Caco-2 (cell line): Measurements from ENCODE around the gene ADAM12. TPM values are rescaled to one million over a fixed set of nuclear protein-coding genes. Genes with fewer than 3 reads are reported as not detected.

Source experiments
- BruUV-seq: library from RNA; stranded (reverse); fragments of 400-500 nt; replicated peaks from 2 replicates; lab custom pipeline; 2021; lab: Mats Ljungman, UMichigan
- CTCF ChIA-PET: fragments of 300-600 bp; sonication (Branson Sonifier 250); formaldehyde crosslinking; loops from one replicate; lab custom pipeline; 2022; ENCODE audit warnings: antibody characterized with exemption; lab: Charles Lee
- POLR2A ChIA-PET: fragments of 300-600 bp; sonication (Branson Sonifier 250); formaldehyde crosslinking; loops from one replicate; lab custom pipeline; 2022; ENCODE audit warnings: antibody characterized with exemption; lab: Charles Lee
- DNase-seq, 2 experiments: peaks; one replicate each; pipeline versions ENCODE4 v3.0.0 to v3.0.0-alpha.2; 2020 to 2022
- H3K27me3 ChIP-seq: replicated peaks from 2 replicates; pipeline ENCODE4 v1.6.0; 2011; ENCODE audit warnings: low read length; ENCODE audit not compliant: control insufficient read depth, insufficient read depth
- H3K36me3 ChIP-seq: 2 replicates; pipeline ENCODE4 v1.5.1; 2011; ENCODE audit warnings: low read length; ENCODE audit not compliant: control insufficient read depth, insufficient read depth
- H3K4me1 ChIP-seq: fragments of 250-450 bp; sonication (Bioruptor Pico); 2 replicates; pipeline ENCODE4 v1.5.1; 2020; ENCODE audit warnings: mild to moderate bottlenecking
- H3K4me3 ChIP-seq: 2 replicates; pipeline ENCODE4 v1.5.1; 2011; ENCODE audit warnings: low read depth, mild to moderate bottlenecking, control low read depth, low read length
- H3K9me3 ChIP-seq: fragments of 250-450 bp; sonication (Bioruptor Pico); 2 replicates; pipeline ENCODE4 v1.5.1; 2020; ENCODE audit warnings: mild to moderate bottlenecking, moderate library complexity
- H3K27ac Mint-ChIP-seq: one replicate; pipeline ENCODE4 v1.8.0; 2022; ENCODE audit warnings: mixed read lengths; ENCODE audit not compliant: unreplicated experiment
- H3K27me3 Mint-ChIP-seq: one replicate; pipeline ENCODE4 v1.8.0; 2022; ENCODE audit warnings: mixed read lengths; ENCODE audit not compliant: insufficient read depth, unreplicated experiment
- H3K36me3 Mint-ChIP-seq: one replicate; pipeline ENCODE4 v1.8.0; 2022; ENCODE audit warnings: mild to moderate bottlenecking, mixed read lengths; ENCODE audit not compliant: insufficient read depth, unreplicated experiment
- H3K4me1 Mint-ChIP-seq: one replicate; pipeline ENCODE4 v1.8.0; 2022; ENCODE audit warnings: low read depth, mixed read lengths; ENCODE audit not compliant: unreplicated experiment
- H3K4me3 Mint-ChIP-seq: one replicate; pipeline ENCODE4 v1.8.0; 2022; ENCODE audit warnings: mild to moderate bottlenecking, moderate library complexity, mixed read lengths; ENCODE audit not compliant: unreplicated experiment
- H3K9me3 Mint-ChIP-seq: one replicate; pipeline ENCODE4 v1.8.0; 2022; ENCODE audit warnings: mixed read lengths; ENCODE audit not compliant: unreplicated experiment
- CTCF ChIP-seq, 2 experiments: fragments of 200-600 bp in 1 of 2; IDR thresholded peaks; 1 replicate in 1 of 2; 2 replicates in 1 of 2; pipeline versions ENCODE4 v1.5.1 to v1.8.0; 2011 to 2022; ENCODE audit warnings: antibody characterized with exemption in 1 of 2, control low read depth in 1 of 2, inconsistent platforms in 1 of 2, low read depth in 1 of 2, low read length in 1 of 2, mild to moderate bottlenecking in 1 of 2, moderate library complexity in 1 of 2; ENCODE audit not compliant: insufficient read depth in 1 of 2, severe bottlenecking in 1 of 2, unreplicated experiment in 1 of 2
- intact Hi-C: fragments of 100-400 bp; cut with micrococcal nuclease; formaldehyde crosslinking; loops from one replicate; pipeline ENCODE4 v1.10.0; 2022; ENCODE audit not compliant: unreplicated experiment
- total RNA-seq: library from RNA; stranded (reverse); gene quantifications from 2 replicates; pipeline ENCODE4 v1.2.3, GENCODE V29; 2022

Gene ADAM12
- total RNA-seq, 1 experiment from 2014 or later: not detected

GRCh38 chr10:126068322-126068721 lies 320.0 kb downstream of the ADAM12 start:
- no peak overlapping the region for H3K4me3 Mint-ChIP-seq
- POLR2A ChIA-PET: no interaction called here
- H3K36me3 Mint-ChIP-seq: no peaks in the 10 kb centered on the region
- H3K27ac Mint-ChIP-seq: no peak overlapping the region
- no peak for DNase-seq
- H3K4me1 ChIP-seq: no peaks in the 10 kb centered on the region
- no peaks in the 10 kb centered on the region for H3K9me3 Mint-ChIP-seq
- no peaks in the 10 kb centered on the region for H3K4me1 Mint-ChIP-seq
- no peaks in the 10 kb centered on the region for H3K27me3 ChIP-seq
- no peaks in the 10 kb centered on the region for H3K36me3 ChIP-seq
- H3K4me3 ChIP-seq: no peak overlapping the region
- intact Hi-C loops: no loop called here
- CTCF ChIA-PET: no interaction called here
- H3K27me3 Mint-ChIP-seq: peaks cover 11% of the 10 kb centered on the region
- BruUV-seq: no TSS peak
- H3K9me3 ChIP-seq: no peaks in the 10 kb centered on the region
- TF ChIP-seq CTCF (IDR thresholded peaks at IDR 0.05; ENCODE audit: insufficient read depth in 1 of 2, low read depth in 1 of 2, low read length in 1 of 2, severe bottlenecking in 1 of 2, unreplicated experiment in 1 of 2): no peak

GRCh38 chr10:126066456-126066855 lies 321.8 kb downstream of the ADAM12 start:
- BruUV-seq: no TSS peak
- H3K9me3 ChIP-seq: no peaks in the 10 kb centered on the region
- H3K4me1 ChIP-seq: no peaks in the 10 kb centered on the region
- ChIA-PET POLR2A (no interaction called here), CTCF (no interaction called here)
- H3K9me3 Mint-ChIP-seq: peaks cover 2% of the 10 kb centered on the region
- intact Hi-C loops: no loop called here
- no peaks in the 10 kb centered on the region for H3K36me3 ChIP-seq
- no peaks in the 10 kb centered on the region for H3K36me3 Mint-ChIP-seq
- H3K4me3 ChIP-seq: no peak overlapping the region
- no peak for TF ChIP-seq CTCF (IDR thresholded peaks at IDR 0.05; ENCODE audit: insufficient read depth in 1 of 2, low read depth in 1 of 2, low read length in 1 of 2, severe bottlenecking in 1 of 2, unreplicated experiment in 1 of 2)
- H3K27me3 ChIP-seq: no peaks in the 10 kb centered on the region
- H3K4me3 Mint-ChIP-seq: no peak overlapping the region
- H3K27me3 Mint-ChIP-seq: peaks cover 11% of the 10 kb centered on the region
- no peak for DNase-seq
- no peaks in the 10 kb centered on the region for H3K4me1 Mint-ChIP-seq
- no peak overlapping the region for H3K27ac Mint-ChIP-seq

GRCh38 chr10:126065751-126066377 lies 322.4 kb downstream of the ADAM12 start:
- Mint-ChIP-seq H3K4me3 (no peak overlapping the region), H3K9me3 (peaks cover 8% of the 10 kb centered on the region), H3K4me1 (no peaks in the 10 kb centered on the region), H3K27me3 (peaks cover 13% of the 10 kb centered on the region), H3K27ac (no peak overlapping the region), H3K36me3 (no peaks in the 10 kb centered on the region)
- H3K9me3 ChIP-seq: no peaks in the 10 kb centered on the region
- CTCF ChIA-PET: no interaction called here
- DNase-seq: no peak
- H3K27me3 ChIP-seq: no peaks in the 10 kb centered on the region
- H3K4me1 ChIP-seq: no peaks in the 10 kb centered on the region
- intact Hi-C loops: no loop called here
- no TSS peak for BruUV-seq
- no peak overlapping the region for H3K4me3 ChIP-seq
- TF ChIP-seq CTCF (IDR thresholded peaks at IDR 0.05; ENCODE audit: insufficient read depth in 1 of 2, low read depth in 1 of 2, low read length in 1 of 2, severe bottlenecking in 1 of 2, unreplicated experiment in 1 of 2): no peak
- POLR2A ChIA-PET: no interaction called here
- no peaks in the 10 kb centered on the region for H3K36me3 ChIP-seq
